Stimulated activated naive CD8-positive, alpha-beta T cell treated with anti-CD3 and anti-CD28 coated beads, Interleukin-15, Interleukin-2, amounts not matched to agents 100 U/mL and 50 U/mL, for 24 hours (primary cell): ENCODE results near the gene PLD3.
A peak's percentile ranks its signal among the peaks of the same experiment; 100 is the strongest.

ENCODE experiments used
- ATAC-seq: fragments of 150-1000 bp; cut with Tn5 transposase; one replicate; pipeline ENCODE4 v1.10.0; 2021
- DNase-seq: peaks from one replicate; pipeline ENCODE4 v3.0.0; 2021

The PLD3 gene

GRCh38 chr19:40348125-40348913, at the start of gene PLD3, which contains the start of gene C19orf47:
TSS of gene PLD3 (plus strand) at chr19:40348695. CDS start at chr19:40366484, 17,789 bp downstream.
TSS of gene C19orf47 (minus strand) at chr19:40348397. CDS start at chr19:40341857, 6,540 bp downstream.
- ATAC-seq (peak; percentile 97), DNase-seq (peak; percentile 99)

- DNase-seq (no peak), ATAC-seq (no peak)
Observed at GRCh38 chr19:40300668-40301067, 47.8 kb upstream of the PLD3 start.

GRCh38 chr19:40302224-40303011, 46.1 kb upstream of the PLD3 start:
- DNase-seq (no peak), ATAC-seq (no peak)

GRCh38 chr19:40303765-40304164, 44.7 kb upstream of the PLD3 start:
- no peak for ATAC-seq
- no peak for DNase-seq

- ATAC-seq (no peak), DNase-seq (no peak)
Observed at GRCh38 chr19:40304306-40304705, 44.2 kb upstream of the PLD3 start.

GRCh38 chr19:40305403-40305802, 43.1 kb upstream of the PLD3 start:
- ATAC-seq (no peak), DNase-seq (peak; percentile 82)

GRCh38 chr19:40309666-40310065, 38.8 kb upstream of the PLD3 start:
- no peak for ATAC-seq
- DNase-seq, result no peak

GRCh38 chr19:40312533-40312932, 36.0 kb upstream of the PLD3 start:
- no peak for DNase-seq
- ATAC-seq, result no peak

GRCh38 chr19:40313229-40313983, 35.1 kb upstream of the PLD3 start:
- no peak for ATAC-seq

GRCh38 chr19:40314656-40315055, 33.8 kb upstream of the PLD3 start:
- DNase-seq, result no peak

More at GRCh38 chr19:40313229-40313983, 35.1 kb upstream of the PLD3 start:
- no peak for DNase-seq

GRCh38 chr19:40315812-40316470, 32.6 kb upstream of the PLD3 start:
- ATAC-seq (no peak), DNase-seq (no peak)

More at GRCh38 chr19:40314656-40315055, 33.8 kb upstream of the PLD3 start:
- ATAC-seq, result no peak

GRCh38 chr19:40317338-40317737, 31.2 kb upstream of the PLD3 start:
- ATAC-seq (no peak), DNase-seq (no peak)

GRCh38 chr19:40320558-40320935, 27.9 kb upstream of the PLD3 start:
- ATAC-seq (no peak), DNase-seq (no peak)

GRCh38 chr19:40321076-40321475, 27.4 kb upstream of the PLD3 start:
- DNase-seq, result no peak
- ATAC-seq, result no peak

- ATAC-seq (no peak), DNase-seq (no peak)
Observed at GRCh38 chr19:40321566-40322270, 26.8 kb upstream of the PLD3 start.

- ATAC-seq, result no peak
- DNase-seq, result no peak
Observed at GRCh38 chr19:40322271-40322610, 26.3 kb upstream of the PLD3 start.

- ATAC-seq (no peak), DNase-seq (no peak)
Observed at GRCh38 chr19:40322951-40323615, 25.4 kb upstream of the PLD3 start.

- ATAC-seq, result no peak
- no peak for DNase-seq
Observed at GRCh38 chr19:40323705-40324104, 24.8 kb upstream of the PLD3 start.

GRCh38 chr19:40326201-40326600, 22.3 kb upstream of the PLD3 start:
- ATAC-seq, result no peak
- no peak for DNase-seq

- DNase-seq (no peak), ATAC-seq (no peak)
Observed at GRCh38 chr19:40331052-40331451, 17.4 kb upstream of the PLD3 start.

- DNase-seq, result no peak
- no peak for ATAC-seq
Observed at GRCh38 chr19:40332669-40333068, 15.8 kb upstream of the PLD3 start.
